Muscle of arm (tissue), 12 donors: Measurements from ENCODE around the gene COLEC12. TPM values are rescaled to one million over a fixed set of nuclear protein-coding genes. Genes with fewer than 3 reads are reported as not detected.

Source experiments
- DNase-seq: peaks from one replicate; pipeline ENCODE4 v3.0.0-alpha.2; 2013
- polyA plus RNA-seq, 12 donors: library from polyadenylated mRNA; unstranded; fragments of 120-200 nt; gene quantifications; one replicate each; pipeline ENCODE4 v1.2.1, GENCODE V29; 2013; ENCODE audit not compliant: insufficient read length in 12 of 12

Gene COLEC12
- polyA plus RNA-seq, 12 donors, result 32.2 to 101 (median 50.3) TPM; not detected in 1

DNA sequence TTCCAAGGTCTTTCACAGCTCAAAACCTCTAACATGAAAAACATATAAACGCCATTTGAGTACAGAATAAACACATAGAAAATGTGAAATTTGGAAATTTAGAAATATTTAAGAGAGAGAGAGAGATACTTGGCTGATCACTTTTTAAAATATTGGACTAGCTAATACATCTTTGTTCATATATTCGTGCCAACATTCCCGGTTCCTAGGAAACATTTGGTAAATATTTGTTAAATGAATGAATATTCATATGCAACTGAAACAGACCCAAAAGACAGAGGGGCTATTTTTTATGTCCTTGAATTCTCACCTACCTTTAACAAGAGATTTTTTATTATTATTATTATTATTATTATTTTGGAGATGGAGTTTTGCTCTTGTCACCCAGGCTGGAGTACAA lies 8.3 kb upstream of the COLEC12 start:
- peak; percentile 63 for DNase-seq

DNA sequence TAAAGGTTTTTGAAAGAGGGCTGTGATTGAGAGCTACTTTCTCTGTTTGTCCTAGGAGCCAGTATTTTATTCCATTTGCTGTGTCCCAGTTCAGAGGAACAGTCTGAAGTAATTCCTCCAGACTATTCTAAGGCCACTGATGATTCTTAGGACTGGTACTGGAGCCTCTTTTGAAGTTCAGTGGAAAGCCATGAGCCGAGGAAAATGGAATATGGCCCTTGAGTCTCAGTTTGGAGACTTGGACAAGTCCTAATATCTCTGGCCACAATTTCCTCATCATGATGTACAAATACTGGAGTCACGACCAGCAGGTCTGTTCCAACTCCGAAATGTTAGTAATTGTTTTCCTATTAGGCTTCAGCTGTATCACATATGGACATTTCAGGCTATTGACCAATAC lies 7.1 kb upstream of the COLEC12 start:
- DNase-seq, result no peak

DNA sequence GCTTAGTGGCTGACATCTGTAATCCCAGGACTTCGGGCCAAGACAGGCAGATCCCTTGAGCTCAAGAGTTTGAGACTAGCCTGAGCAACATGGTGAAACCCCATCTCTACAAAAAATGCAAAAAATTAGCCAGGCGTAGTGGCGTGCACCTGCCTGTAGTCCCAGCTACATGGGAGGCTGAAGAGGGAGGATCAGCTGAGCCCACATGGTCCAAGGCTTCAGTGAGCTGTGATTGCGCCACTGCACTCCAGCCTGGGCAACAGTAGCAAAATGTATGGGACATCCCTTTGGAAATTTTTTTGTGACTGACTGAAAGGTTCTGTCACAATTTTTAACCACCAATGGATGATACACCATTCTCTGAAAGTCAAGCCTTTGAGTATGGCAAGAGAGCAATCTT lies 6.3 kb upstream of the COLEC12 start:
- no peak for DNase-seq

DNA sequence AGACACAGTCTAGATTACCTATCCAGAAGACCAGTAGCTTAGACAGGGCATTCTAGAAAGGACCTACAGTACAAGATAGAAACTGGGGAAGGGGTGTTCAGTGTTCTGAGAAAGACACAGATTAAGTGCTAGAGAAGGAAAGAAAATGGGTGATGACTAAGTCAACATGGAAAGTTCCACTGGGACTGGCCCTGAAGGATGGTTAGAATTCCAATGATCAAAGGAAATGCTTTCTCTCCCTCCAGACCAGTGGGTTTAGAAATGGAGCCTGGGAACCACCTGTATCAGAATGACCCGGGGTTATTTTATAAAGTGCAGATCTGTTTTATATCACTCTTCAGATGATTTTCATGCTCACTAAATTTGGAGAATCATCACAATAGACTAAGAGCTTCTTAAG lies 5.8 kb upstream of the COLEC12 start:
- no peak for DNase-seq

DNA sequence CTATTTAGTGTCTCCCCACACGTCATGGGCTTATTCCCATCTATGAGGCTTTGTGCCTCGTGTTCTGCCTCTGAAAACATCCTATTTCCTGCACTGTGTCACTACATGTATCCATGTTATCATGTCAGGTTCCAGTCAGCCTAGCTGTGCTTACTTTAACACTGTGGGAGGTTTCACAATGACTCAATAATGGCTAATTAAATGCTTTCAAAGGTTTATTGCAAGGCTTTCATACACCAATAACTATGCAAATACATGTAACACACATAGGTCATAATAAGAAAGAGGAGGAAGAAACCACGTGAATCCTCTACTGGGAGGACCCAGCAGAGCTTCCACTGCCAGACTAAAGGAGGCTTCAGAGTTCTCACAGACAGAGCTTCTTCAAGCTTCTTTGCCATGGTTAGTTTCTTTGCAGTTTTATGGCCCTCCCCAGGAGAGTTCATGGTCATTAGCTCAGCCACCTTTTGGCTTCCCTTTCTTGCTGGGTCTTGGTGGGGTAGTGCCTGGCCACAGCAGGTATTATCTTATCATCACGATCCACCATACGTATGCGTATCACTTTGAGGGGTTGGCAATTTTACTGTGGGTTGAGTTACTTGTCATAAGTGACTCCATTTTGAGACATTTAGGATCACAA lies 5.1 kb upstream of the COLEC12 start:
- no peak for DNase-seq

DNA sequence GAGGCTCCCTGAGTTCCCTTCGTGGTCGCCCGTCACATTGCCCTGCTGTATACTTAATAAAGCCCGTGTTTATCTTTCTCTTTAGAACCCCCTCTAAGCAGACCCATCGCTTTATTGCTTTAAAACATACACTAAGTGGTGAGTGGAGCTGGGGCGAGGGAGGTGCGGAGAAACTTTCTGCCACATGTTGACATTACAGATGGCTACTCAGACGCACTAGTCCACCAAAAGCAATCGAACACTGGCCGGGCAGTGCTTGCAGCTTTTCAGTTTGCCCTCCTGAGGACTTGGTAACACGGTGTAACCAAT lies 859 bp upstream of the COLEC12 start:
- no peak for DNase-seq

DNA sequence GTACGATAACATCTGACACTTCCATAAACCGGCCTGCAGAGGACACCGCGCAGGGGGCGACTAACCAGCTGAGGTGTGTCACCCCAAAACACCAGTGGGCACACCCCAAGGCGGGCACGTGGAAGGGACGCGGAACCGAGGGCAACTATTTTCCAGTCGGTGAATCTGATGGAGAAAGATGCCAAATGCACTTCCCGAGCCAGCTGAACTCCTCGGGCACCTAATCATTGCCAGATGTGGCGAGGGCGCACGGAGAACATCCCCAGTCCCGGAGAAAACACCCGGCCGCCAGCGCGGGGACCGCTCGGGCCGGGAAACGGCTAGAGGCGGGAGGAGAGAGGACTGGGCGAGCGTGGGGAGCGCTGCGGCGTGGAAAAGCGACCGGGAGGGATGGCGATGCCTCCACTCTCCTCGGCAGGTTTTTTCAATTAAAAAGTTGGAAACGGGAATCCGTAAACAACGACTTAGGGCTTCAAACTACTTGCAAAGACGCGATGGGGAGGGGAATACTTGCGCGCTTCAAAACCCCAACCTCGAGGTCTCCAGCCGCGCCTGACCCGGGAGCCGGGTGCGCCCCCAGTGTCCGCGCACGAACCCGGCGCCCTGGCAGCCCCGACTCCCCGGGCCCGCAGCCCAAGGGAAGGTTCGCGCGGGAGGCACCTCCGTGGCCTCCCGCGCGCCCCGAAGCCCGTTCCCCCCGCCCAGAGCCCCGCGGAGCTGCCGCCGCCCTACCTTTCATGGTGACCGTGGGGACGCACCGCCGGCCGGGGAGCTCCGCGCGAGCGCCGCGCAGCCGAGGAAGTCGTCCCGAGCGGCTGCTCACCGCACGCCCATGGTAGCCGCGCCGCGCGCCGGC lies 497 bp downstream of the COLEC12 start:
- peak; percentile 53 for DNase-seq

DNA sequence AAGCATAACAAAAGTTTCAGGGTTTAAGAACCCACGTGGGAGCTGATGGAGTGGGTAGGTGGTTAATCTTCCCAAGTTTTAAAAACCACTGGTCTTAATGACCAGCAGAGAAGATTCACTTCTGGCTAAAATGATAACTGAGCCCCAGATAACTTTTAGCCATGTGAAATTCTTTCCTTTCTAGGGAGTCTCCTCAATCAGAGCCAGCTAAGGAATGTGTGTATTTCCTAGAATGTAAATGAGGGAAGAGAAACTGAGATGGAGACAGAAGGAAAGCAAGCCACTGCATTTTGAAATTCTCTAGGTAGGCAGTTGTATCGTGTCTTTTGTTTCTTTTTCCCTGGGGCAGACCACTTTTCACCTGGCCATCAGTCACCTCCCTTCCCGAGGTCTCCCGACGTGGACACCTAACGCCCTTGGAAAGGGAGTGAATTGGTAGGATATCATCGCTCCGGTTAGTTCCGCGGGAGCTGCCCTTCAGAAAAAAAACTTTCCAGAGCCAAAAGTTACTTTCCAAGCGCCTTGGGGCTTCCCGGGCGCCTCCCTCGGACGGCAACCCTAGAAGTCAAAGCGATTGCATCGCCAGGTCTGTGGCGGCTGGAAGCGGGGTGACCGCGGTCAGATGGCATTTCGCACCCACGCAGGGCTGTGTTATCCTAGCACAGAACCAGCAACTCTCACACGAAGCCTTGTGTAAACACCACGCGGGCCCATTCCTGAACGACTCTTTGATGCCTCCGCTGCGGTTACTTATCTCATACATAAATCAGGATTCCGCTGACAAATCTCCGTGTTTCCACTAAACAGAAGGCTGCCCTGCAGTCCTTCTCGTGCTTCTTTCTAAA lies 1.3 kb downstream of the COLEC12 start:
- DNase-seq, result peak; percentile 27

DNA sequence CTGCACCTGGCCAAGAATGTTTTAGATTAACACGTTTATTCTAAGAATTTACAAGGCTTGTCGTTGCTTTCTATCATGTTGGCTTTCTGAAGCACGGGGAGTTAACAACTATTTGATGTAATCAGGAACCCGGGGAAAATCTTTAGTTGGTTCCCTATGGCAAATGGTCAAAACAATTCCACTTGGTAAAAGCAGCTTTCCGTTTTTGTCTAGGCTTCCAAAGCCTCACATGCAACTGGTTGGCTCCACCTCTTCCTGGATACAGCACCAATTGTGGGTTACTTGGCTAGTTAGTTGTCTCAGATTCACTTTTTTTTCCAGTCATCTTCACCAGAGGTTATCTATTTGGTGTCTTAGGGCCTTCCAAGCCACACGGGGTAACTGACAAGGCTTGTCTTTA lies 2.8 kb downstream of the COLEC12 start:
- no peak for DNase-seq

DNA sequence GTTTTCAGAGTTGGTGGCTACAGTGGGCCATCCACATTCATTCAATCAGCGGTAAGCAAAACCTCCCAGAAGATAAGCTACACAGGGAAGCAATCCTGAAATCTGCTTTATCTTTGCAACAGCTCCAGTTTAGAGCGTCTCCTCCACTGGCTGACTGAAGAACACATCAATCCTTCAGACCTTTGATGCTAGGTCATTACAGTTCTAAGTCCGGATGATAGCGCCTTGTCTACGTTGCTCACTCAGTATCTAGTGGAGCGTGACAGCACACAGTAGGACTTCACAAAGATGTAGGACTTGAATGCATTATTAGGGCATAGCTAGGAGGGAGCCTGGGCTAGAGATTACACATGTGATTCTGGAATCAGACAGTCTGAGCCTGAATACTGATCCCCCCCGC lies 5.0 kb downstream of the COLEC12 start:
- DNase-seq, result no peak

DNA sequence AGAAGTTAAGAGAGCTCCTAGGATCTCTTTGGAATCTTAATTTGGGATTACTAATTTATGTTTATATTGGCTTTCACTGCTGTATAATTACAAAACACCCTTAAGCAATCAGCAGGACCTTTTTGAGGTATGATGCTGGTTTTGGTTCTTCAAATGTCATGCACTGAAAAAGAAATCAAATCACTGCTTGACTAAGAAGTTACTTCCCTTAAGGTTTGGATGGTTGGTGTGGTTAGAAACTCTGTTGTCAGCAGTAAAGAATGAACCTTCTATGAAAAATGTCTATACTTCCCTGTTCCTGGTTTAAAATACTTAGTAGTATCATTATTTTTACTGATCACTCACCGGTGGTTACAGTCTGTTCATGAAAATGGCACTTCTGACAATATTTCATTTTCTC lies 5.5 kb downstream of the COLEC12 start:
- no peak for DNase-seq

DNA sequence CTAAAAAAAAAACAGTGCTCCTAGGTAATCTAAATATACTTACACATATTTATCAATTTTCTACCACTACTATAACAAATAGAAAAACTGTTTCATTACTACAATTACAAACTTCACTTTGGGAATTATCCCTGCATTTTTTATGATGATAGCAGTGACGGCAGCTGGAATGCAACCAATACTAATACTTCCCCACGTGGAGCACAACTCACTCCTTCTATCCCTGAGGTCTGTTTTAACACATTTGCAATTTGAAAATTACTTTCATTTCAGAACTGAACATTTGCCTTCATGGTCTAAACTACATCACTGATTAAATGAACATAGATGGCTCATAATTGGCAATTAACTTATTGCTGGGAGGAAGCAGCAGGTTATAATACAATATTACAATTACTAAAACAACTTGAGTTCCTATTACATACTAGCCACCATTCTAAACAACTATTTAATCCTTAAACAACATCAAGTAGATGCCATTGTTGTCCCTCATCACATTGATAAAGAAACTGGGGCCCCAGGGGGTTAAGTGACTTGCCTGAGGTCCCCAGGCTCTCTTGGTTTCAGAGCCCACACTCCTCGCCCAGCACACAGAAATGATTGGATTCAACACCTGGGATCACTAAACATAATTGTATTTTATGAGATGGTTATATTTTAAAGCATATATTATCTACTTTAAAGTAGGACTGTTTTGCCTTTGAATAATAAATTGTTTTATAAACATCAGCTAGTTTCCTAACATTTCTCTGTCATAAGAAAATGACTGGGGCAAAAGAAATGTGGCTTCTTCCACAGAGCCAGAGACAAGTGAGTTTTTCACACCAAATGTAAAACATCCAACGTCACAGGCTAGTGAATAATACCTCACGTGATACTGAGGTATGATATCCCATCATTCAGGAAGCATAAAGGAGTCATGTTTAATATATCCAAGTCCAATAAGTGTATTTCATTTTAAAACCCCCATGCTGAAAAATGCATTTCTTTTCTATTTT lies 6.2 kb downstream of the COLEC12 start:
- DNase-seq, result no peak

DNA sequence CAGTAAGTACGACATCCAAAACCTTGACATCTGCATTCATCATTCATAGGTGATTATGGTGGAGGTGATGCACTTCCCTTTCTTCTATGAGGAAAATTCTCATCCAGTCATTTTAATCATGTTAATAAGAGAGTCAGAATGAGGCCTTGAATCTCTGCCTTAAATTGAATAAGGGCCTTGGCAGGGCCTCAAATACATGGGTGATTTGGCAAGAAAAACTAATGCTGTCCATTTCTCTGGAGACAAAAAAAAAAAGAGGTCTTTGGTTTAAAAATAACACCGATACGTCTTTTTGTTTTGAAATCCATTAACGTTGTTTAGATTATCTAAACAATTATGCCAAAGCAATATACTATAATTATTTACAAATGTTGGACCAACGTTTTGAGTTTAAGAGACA lies 8.1 kb downstream of the COLEC12 start:
- DNase-seq, result no peak

DNA sequence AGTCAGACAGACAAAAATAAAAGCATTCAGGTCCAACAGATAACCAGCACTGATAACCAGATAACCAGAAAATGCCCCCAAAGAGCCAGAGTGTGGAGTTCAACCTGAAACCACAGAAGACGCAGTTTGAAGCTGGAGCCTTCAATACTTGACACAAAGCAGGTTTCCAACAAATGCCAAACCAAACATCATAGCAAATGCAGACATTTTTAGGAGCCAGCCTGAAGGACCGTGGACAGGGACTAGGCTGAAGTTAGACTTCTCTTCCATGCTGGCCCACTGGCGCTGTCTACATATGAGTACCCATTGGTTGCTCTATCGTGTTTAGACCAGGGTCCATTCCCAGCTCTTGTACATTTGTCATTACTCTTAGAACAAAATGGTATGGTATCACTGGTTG lies 9.9 kb downstream of the COLEC12 start:
- DNase-seq, result no peak

DNA sequence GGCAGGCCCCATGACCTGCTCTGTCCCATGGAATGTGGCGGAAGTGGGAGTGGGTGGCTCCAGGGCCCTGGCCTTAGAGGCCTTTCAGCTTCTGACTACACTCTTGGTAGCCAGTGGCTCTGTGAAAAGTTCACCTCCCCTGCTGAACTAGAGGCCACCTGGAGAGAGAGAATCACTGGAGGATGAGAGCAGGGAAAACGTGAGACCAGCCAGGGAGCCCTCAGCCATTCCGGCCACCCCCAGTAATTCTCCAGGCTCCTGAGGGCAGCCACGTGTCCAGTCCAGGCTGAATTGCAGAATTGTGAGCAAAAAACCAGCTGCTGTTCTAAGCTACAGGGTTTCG lies 10.5 kb downstream of the COLEC12 start:
- no peak for DNase-seq

DNA sequence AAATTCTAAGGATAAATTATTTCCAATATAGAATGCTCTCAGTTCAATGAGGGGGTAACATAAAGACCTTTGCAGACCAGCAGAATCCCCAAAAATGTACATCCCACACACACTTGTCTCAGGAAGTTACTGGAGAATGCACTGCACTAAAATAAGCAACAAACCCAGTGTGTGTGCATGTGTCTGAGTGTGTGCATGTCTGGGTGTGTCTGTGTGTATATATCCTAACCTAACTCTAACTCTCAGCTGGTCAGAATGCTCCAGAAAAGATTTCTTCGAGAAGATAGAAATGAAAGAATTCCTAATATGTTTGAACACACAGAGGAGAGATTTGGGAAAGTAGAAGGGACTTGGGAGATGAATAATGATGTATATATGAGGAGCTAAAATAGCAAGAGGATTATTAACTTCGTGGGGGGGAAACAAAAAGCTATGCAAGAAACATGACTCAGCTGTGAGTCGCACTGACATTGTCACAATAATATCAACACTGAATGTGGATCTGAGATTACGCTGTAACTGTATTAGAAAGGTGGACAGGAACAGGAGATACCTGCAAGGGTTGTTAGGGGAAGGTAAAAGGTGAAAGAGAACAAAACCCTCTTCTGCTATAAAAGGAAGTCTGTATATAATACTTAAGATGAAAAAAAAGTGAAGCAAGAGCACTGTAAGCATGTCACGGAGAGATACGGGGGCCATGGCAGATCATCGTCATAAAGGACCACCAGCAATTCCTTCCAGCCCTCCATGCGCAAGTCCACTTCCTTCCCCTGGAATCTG lies 11.1 kb downstream of the COLEC12 start:
- no peak for DNase-seq

DNA sequence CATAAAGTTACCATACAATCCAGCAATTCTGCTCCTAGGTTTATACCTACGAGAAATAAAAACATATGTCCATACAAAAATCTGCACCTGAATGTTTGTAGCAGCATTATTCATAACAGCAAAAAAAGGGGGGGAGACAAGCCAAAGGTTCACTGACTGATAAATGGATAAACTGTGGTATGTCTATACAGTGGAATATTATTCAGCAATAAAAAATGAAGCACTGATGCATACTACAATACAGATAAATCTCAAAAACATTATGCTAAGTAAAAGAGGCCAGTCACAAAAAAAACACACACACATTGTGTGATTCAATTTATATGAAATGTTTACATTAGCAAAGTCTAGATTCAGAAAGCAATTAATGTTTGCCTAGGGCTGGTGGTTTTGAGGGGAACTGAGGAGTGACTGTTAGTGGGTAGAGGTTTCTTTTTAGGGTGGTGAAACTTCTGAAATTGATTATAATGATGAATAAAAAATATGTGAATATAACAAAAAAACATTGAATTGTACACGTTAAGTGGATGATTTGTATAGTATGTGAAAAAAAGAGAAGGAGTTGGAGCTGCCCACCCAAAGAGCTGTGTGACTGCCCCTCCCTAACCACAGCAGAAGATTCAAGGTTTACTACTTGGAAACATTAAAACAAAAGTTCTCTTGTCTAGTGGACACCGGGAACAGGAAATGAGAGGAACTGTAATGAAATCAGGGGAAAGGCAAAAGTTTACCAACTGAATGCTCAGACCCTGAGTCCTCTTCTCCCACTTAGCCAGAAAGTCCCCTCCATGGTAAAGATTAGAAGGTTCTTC lies 13.4 kb downstream of the COLEC12 start:
- DNase-seq, result no peak

DNA sequence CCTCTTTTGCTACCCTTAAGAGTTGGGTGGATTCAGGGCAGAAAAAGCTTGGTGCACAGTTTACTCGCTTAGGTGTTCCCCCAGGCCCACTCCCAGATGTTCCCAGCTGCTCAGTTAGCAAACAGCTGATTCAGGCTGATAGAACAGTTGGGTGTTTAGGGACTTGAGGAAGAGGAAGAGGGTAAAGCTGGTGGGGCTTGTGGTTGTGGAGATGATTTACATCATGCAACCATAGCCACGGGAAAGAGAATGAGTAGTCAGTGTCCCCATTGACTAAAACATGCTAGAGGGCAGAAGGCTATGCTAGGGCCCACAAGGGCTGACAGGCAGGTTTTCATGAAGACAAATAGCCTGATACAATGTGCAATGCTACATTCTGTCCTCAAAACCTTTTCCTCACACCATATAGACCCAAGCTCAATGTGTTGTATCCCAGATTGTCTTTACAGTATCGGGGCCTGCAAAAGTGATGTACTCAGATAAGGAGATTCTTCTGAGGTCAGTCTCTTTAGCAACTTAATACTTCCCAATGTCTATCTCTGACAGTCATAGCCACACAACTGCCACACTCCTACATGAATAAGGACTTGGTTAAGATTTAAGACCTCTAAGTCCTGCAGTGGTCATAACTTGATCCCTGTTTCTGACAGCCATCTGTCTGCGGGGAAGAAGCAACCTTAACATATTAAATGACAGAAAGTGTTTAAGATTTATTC lies 15.6 kb downstream of the COLEC12 start:
- no peak for DNase-seq

DNA sequence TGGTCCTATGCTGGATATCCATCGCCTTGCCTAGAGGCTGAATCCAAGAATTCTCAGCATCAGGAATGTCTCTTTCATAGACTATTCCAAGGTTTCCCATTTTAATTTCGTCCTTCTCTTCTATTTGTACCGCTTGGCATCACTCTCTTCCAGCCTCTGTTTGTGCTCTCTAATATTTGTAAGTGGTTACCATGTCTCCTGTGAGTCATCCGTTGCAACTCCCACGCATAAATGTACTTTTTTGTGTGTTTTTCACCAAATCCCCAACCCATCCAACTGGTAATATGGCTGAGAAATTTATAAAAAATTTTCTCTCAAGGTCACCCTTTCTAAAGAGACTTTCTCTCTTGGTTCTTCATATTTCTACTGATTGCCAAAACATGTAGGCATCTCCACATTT lies 21.8 kb downstream of the COLEC12 start:
- no peak for DNase-seq
